ENCODE results near the gene WWC1.

The WWC1 gene

GRCh38 chr5:168413596-168413995 is 122.2 kb downstream of the WWC1 start:
- TF ChIP-seq CTCF (IDR thresholded peaks at IDR 0.05; ENCODE audit: low read length) (no peak), EZH2 (IDR thresholded peaks at IDR 0.05; ENCODE audit: borderline replicate concordance, low read length) (no peak)
- Histone ChIP-seq H2AFZ (ENCODE audit: low read length) (no peak overlapping the region), H3K79me2 (ENCODE audit: insufficient read depth, low read length) (no peaks in the 10 kb centered on the region), H3K27me3 (ENCODE audit: insufficient read depth, low read length) (no peaks in the 10 kb centered on the region), H3K36me3 (ENCODE audit: insufficient read depth, low read length) (no peaks in the 10 kb centered on the region; the same call in 1 of the 2 replicates), H3K4me1 (ENCODE audit: insufficient read depth, low read length, severe bottlenecking) (no peaks in the 10 kb centered on the region), H3F3A (ENCODE audit: insufficient read depth, low read length) (no peaks in the 10 kb centered on the region), H3K9ac (ENCODE audit: low read length) (no peak overlapping the region), H3K4me2 (ENCODE audit: low read length) (no peak overlapping the region), H3K9me2 (ENCODE audit: low read depth, low read length) (no peaks in the 10 kb centered on the region), H4K20me1 (ENCODE audit: insufficient read depth, low read length) (no peaks in the 10 kb centered on the region), H3K27ac (ENCODE audit: low read depth, low read length, poor library complexity, severe bottlenecking) (no peak overlapping the region), H3K9me3 (ENCODE audit: low read length) (no peaks in the 10 kb centered on the region), H3K4me3 (ENCODE audit: low read depth, low read length, poor library complexity, severe bottlenecking) (no peak overlapping the region)

GRCh38 chr5:168415401-168415800 is 124.0 kb downstream of the WWC1 start:
- Histone ChIP-seq H3K79me2 (ENCODE audit: insufficient read depth, low read length) (no peaks in the 10 kb centered on the region), H2AFZ (ENCODE audit: low read length) (no peak overlapping the region), H3F3A (ENCODE audit: insufficient read depth, low read length) (no peaks in the 10 kb centered on the region), H3K4me3 (ENCODE audit: low read depth, low read length, poor library complexity, severe bottlenecking) (no peak overlapping the region), H3K27ac (ENCODE audit: low read depth, low read length, poor library complexity, severe bottlenecking) (no peak overlapping the region), H3K9me3 (ENCODE audit: low read length) (no peaks in the 10 kb centered on the region), H3K4me1 (ENCODE audit: insufficient read depth, low read length, severe bottlenecking) (no peaks in the 10 kb centered on the region), H3K4me2 (ENCODE audit: low read length) (no peak overlapping the region), H4K20me1 (ENCODE audit: insufficient read depth, low read length) (no peaks in the 10 kb centered on the region), H3K27me3 (ENCODE audit: insufficient read depth, low read length) (no peaks in the 10 kb centered on the region), H3K36me3 (ENCODE audit: insufficient read depth, low read length) (no peaks in the 10 kb centered on the region; the same call in 1 of the 2 replicates), H3K9ac (ENCODE audit: low read length) (no peak overlapping the region), H3K9me2 (ENCODE audit: low read depth, low read length) (no peaks in the 10 kb centered on the region)
- TF ChIP-seq CTCF (IDR thresholded peaks at IDR 0.05; ENCODE audit: low read length) (no peak), EZH2 (IDR thresholded peaks at IDR 0.05; ENCODE audit: borderline replicate concordance, low read length) (no peak)

DNA sequence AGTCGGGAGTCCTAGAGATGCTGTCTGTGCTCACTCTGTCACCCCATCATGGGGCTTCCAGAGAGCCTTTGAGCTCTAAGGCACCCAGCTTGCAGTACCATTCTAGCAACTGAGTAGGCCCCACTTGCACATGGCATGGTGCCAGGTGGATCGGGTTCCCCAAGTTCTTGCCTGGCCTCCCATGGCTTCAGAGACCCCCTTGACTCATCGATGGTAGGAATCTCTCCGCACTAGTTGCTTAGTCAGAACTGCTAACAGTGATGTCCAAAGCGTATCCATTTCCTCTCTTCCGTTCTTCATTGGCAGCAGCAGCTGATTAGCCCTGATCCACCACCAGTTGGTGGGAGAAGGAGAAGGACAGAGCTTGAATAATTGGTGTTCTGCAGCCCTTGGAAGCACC is 124.5 kb downstream of the WWC1 start:
- Histone ChIP-seq H3K79me2 (ENCODE audit: insufficient read depth, low read length) (no peaks in the 10 kb centered on the region), H2AFZ (ENCODE audit: low read length) (no peak overlapping the region), H3K4me1 (ENCODE audit: insufficient read depth, low read length, severe bottlenecking) (no peaks in the 10 kb centered on the region), H3K4me2 (ENCODE audit: low read length) (no peak overlapping the region), H3K9ac (ENCODE audit: low read length) (no peak overlapping the region), H3K27me3 (ENCODE audit: insufficient read depth, low read length) (no peaks in the 10 kb centered on the region), H3K36me3 (ENCODE audit: insufficient read depth, low read length) (no peaks in the 10 kb centered on the region; the same call in 1 of the 2 replicates), H3K4me3 (ENCODE audit: low read depth, low read length, poor library complexity, severe bottlenecking) (no peak overlapping the region), H3K9me3 (ENCODE audit: low read length) (no peaks in the 10 kb centered on the region), H3K27ac (ENCODE audit: low read depth, low read length, poor library complexity, severe bottlenecking) (no peak overlapping the region), H3F3A (ENCODE audit: insufficient read depth, low read length) (no peaks in the 10 kb centered on the region), H4K20me1 (ENCODE audit: insufficient read depth, low read length) (no peaks in the 10 kb centered on the region), H3K9me2 (ENCODE audit: low read depth, low read length) (no peaks in the 10 kb centered on the region)
- TF ChIP-seq EZH2 (IDR thresholded peaks at IDR 0.05; ENCODE audit: borderline replicate concordance, low read length) (no peak), CTCF (IDR thresholded peaks at IDR 0.05; ENCODE audit: low read length) (no peak)
